ENCODE results near the gene ATRN. TPM values are rescaled to one million over a fixed set of nuclear protein-coding genes. Genes with fewer than 3 reads are reported as not detected.

The ATRN gene
- polyA plus RNA-seq, 1 donor from 2014 or later, result 27.5 TPM

DNA sequence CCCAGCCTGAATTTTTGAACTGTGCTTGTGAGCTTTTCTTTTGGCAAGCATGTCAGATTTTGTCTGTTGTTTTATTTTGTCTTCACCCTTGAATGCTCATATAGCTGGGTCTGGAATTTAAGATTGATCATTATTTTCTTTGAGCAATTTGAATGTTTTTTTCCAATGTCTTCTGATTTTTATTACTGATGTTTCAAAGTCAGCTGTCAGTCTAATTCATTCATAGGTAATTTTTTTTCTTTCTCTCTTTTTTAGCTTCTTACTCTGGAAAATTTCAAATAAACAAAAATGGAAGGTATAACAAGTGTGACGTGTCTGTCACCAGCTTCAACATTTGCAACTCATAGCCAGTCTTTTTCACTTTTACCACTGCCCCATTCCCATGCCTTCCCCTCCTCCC is 15.1 kb downstream of the ATRN start:
- TF ChIP-seq POLR2AphosphoS5 (IDR thresholded peaks at IDR 0.05) (no peak), EZH2 (IDR thresholded peaks at IDR 0.05; ENCODE audit: borderline replicate concordance, insufficient read depth, low read length, poor library complexity, severe bottlenecking) (no peak), TAF1 (IDR thresholded peaks at IDR 0.05; ENCODE audit: low read depth) (no peak), EP300 (conservative IDR thresholded peaks at IDR 0.05; ENCODE audit: poor library complexity, severe bottlenecking) (no peak), RAD21 (conservative IDR thresholded peaks at IDR 0.05) (no peak), SMC3 (conservative IDR thresholded peaks at IDR 0.05; ENCODE audit: poor library complexity) (no peak), MXI1 (conservative IDR thresholded peaks at IDR 0.05; ENCODE audit: poor library complexity, severe bottlenecking) (no peak)
- TF ChIP-seq, protein P1, sequence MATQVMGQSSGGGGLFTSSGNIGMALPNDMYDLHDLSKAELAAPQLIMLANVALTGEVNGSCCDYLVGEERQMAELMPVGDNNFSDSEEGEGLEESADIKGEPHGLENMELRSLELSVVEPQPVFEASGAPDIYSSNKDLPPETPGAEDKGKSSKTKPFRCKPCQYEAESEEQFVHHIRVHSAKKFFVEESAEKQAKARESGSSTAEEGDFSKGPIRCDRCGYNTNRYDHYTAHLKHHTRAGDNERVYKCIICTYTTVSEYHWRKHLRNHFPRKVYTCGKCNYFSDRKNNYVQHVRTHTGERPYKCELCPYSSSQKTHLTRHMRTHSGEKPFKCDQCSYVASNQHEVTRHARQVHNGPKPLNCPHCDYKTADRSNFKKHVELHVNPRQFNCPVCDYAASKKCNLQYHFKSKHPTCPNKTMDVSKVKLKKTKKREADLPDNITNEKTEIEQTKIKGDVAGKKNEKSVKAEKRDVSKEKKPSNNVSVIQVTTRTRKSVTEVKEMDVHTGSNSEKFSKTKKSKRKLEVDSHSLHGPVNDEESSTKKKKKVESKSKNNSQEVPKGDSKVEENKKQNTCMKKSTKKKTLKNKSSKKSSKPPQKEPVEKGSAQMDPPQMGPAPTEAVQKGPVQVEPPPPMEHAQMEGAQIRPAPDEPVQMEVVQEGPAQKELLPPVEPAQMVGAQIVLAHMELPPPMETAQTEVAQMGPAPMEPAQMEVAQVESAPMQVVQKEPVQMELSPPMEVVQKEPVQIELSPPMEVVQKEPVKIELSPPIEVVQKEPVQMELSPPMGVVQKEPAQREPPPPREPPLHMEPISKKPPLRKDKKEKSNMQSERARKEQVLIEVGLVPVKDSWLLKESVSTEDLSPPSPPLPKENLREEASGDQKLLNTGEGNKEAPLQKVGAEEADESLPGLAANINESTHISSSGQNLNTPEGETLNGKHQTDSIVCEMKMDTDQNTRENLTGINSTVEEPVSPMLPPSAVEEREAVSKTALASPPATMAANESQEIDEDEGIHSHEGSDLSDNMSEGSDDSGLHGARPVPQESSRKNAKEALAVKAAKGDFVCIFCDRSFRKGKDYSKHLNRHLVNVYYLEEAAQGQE (IDR thresholded peaks at IDR 0.05; ENCODE audit: borderline replicate concordance), result no peak
- TF ChIP-seq, protein P2, sequence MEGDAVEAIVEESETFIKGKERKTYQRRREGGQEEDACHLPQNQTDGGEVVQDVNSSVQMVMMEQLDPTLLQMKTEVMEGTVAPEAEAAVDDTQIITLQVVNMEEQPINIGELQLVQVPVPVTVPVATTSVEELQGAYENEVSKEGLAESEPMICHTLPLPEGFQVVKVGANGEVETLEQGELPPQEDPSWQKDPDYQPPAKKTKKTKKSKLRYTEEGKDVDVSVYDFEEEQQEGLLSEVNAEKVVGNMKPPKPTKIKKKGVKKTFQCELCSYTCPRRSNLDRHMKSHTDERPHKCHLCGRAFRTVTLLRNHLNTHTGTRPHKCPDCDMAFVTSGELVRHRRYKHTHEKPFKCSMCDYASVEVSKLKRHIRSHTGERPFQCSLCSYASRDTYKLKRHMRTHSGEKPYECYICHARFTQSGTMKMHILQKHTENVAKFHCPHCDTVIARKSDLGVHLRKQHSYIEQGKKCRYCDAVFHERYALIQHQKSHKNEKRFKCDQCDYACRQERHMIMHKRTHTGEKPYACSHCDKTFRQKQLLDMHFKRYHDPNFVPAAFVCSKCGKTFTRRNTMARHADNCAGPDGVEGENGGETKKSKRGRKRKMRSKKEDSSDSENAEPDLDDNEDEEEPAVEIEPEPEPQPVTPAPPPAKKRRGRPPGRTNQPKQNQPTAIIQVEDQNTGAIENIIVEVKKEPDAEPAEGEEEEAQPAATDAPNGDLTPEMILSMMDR (IDR thresholded peaks at IDR 0.05; ENCODE audit: poor library complexity, severe bottlenecking), result no peak
- no peak overlapping the region for H3K4me2 ChIP-seq (ENCODE audit: low read length)
- peaks cover 21% of the 10 kb centered on the region for H3K79me2 ChIP-seq (replicated peaks; ENCODE audit: insufficient read depth, low read length)
- no peaks in the 10 kb centered on the region for H3K27me3 ChIP-seq (ENCODE audit: insufficient read depth, low read depth, low read length)
- no peaks in the 10 kb centered on the region for H3K9me3 ChIP-seq (ENCODE audit: low read length)
- no peaks in the 10 kb centered on the region for H3K9me2 ChIP-seq (ENCODE audit: insufficient read depth, low read length)
- H3K27ac ChIP-seq (ENCODE audit: low read length), result no peak overlapping the region
- H3K4me3 ChIP-seq (ENCODE audit: low read length), result no peak overlapping the region
- H3K9ac ChIP-seq (ENCODE audit: low read length), result no peak overlapping the region
- H2AFZ ChIP-seq (ENCODE audit: low read depth, low read length), result no peak overlapping the region
- peaks cover 4% of the 10 kb centered on the region for H3K36me3 ChIP-seq (ENCODE audit: insufficient read depth, low read length)
- H3F3A ChIP-seq (ENCODE audit: insufficient read depth, low read length, poor library complexity, severe bottlenecking), result no peaks in the 10 kb centered on the region
- no peaks in the 10 kb centered on the region for H4K20me1 ChIP-seq (ENCODE audit: insufficient read depth)

DNA sequence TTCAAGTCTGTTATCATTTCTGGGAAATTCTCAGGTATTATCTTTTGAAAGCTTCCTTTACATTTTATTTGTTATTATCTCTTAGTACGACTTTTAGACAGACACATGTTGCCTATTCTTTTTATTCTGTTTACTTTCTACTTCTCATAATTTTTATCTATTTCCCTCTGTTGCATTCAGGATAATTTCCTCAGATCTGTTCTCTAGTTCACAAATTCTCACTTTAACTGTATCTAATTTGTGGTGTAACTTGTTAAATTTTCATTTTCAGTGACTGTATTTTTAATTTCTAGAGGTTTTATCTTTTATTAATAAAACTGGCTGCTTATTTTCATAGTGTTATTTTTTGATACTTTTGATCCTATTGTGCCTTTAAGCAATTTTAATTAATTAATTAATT is 16.0 kb downstream of the ATRN start:
- H4K20me1 ChIP-seq (ENCODE audit: insufficient read depth), result no peaks in the 10 kb centered on the region
- peaks cover 21% of the 10 kb centered on the region for H3K79me2 ChIP-seq (replicated peaks; ENCODE audit: insufficient read depth, low read length)
- H3K27me3 ChIP-seq (ENCODE audit: insufficient read depth, low read depth, low read length), result no peaks in the 10 kb centered on the region
- H3K9me2 ChIP-seq (ENCODE audit: insufficient read depth, low read length), result no peaks in the 10 kb centered on the region
- no peak overlapping the region for H3K9ac ChIP-seq (ENCODE audit: low read length)
- TF ChIP-seq, protein P1 (IDR thresholded peaks at IDR 0.05; ENCODE audit: borderline replicate concordance), result no peak
- TF ChIP-seq RAD21 (conservative IDR thresholded peaks at IDR 0.05), result no peak
- no peak overlapping the region for H3K27ac ChIP-seq (ENCODE audit: low read length)
- H3F3A ChIP-seq (ENCODE audit: insufficient read depth, low read length, poor library complexity, severe bottlenecking), result no peaks in the 10 kb centered on the region
- H3K36me3 ChIP-seq (ENCODE audit: insufficient read depth, low read length), result peaks cover 4% of the 10 kb centered on the region
- no peaks in the 10 kb centered on the region for H3K9me3 ChIP-seq (ENCODE audit: low read length)
- no peak overlapping the region for H3K4me2 ChIP-seq (ENCODE audit: low read length)
- no peak overlapping the region for H2AFZ ChIP-seq (ENCODE audit: low read depth, low read length)
- no peak overlapping the region for H3K4me3 ChIP-seq (ENCODE audit: low read length)
